Right atrium auricular region (tissue), 2 donors: Measurements from ENCODE around the gene GCH1. TPM values are rescaled to one million over a fixed set of nuclear protein-coding genes. Genes with fewer than 3 reads are reported as not detected.
"Not testable (repeated sequence)": the region's sequence is repeated elsewhere in the genome, so short reads cannot be mapped to it uniquely, and the experiment has no call there.

Source experiments
- DNase-seq: peaks from one replicate; pipeline ENCODE4 v3.0.0-alpha.2; 2019; ENCODE audit warnings: low spot score
- H3K27ac ChIP-seq, 2 donors: fragments of 200-600 bp; sonication (generic); 1 replicate in 1 of 2; 2 replicates in 1 of 2; pipeline ENCODE4 v1.5.1; 2016 to 2019
- H3K27me3 ChIP-seq, 2 donors: fragments of 200-600 bp; sonication (generic); one replicate each; pipeline versions ENCODE4 v1.5.1 to v1.6.0; 2017 to 2019
- H3K36me3 ChIP-seq: fragments of 200-600 bp; sonication (generic); one replicate; pipeline ENCODE4 v1.5.1; 2016
- H3K4me1 ChIP-seq, 2 donors: fragments of 200-600 bp; sonication (generic); one replicate each; pipeline versions ENCODE4 v1.5.1 to v1.6.0; 2017 to 2019
- H3K4me3 ChIP-seq, 2 donors: fragments of 200-600 bp; sonication (generic); 1 replicate in 1 of 2; 2 replicates in 1 of 2; pipeline ENCODE4 v1.5.1; 2017 to 2019; ENCODE audit warnings: mild to moderate bottlenecking in 1 of 2, moderate library complexity in 1 of 2
- H3K9me3 ChIP-seq, 2 donors: fragments of 200-600 bp; sonication (generic); one replicate each; pipeline ENCODE4 v1.5.1; 2019
- CTCF ChIP-seq, 2 donors: fragments of 200-600 bp; sonication (generic); IDR thresholded peaks; one replicate each; pipeline ENCODE4 v1.5.1; 2019; ENCODE audit warnings: antibody characterized with exemption in 2 of 2
- total RNA-seq, 2 donors: library from RNA; depleted of rRNA; stranded (reverse); fragments of >200 nt; gene quantifications; one replicate each; pipeline ENCODE4 v1.1.0, GENCODE V29; 2016

The GCH1 gene
- total RNA-seq, 2 donors from 2014 or later, result 2.4 to 3.8 TPM

DNA sequence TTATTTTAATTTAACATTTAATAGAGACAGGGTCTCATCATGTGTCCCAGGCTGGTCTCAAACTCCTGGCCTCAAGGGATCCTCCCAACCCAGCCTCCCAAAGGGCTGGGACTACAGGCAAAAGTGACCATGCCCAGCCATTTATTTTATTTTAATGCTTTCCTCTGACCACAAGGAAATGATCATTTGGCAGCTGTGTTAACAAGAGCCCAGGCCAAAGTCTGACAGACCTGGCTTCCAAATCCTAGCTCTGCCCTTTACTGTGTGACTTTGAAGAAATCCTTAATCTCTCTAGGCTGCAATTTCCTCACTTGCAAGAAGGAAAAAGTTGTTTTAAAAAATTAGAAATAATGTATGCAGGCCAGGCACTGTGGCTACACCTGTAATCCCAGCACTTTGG lies 16.7 kb upstream of the GCH1 start:
- no peak for DNase-seq
- Histone ChIP-seq H3K9me3 (no peaks in the 10 kb centered on the region), H3K36me3 (no peaks in the 10 kb centered on the region), H3K4me1 (no peaks in the 10 kb centered on the region), H3K27ac (no peak overlapping the region), H3K27me3 (no peaks in the 10 kb centered on the region), H3K4me3 (no peak overlapping the region)
- TF ChIP-seq CTCF (IDR thresholded peaks at IDR 0.05), result no peak

DNA sequence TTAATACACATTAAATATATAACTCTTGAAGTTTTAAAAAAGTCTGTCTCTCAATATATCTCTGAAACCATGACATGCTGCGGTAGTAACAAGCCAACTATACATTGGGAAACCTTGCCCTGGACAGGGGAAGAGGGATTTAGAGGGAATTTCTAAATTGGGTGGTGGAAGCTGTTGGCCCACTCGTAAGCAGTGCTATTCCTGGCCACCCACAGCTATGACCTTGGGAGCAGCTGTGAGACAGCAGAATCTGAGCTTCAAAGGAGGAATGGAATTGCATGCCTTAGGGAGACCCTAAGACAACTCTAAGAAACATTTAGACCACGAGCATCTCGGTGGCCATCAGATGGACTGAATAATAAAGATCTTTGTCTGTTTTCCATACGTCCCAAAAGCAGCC lies 15.8 kb upstream of the GCH1 start:
- Histone ChIP-seq H3K4me3 (no peak overlapping the region), H3K36me3 (no peaks in the 10 kb centered on the region), H3K27me3 (no peaks in the 10 kb centered on the region), H3K27ac (no peak overlapping the region), H3K4me1 (no peaks in the 10 kb centered on the region), H3K9me3 (no peaks in the 10 kb centered on the region)
- no peak for DNase-seq
- TF ChIP-seq CTCF (IDR thresholded peaks at IDR 0.05), result no peak

GRCh38 chr14:54916101-54916500 lies 13.5 kb upstream of the GCH1 start:
- no peak for TF ChIP-seq CTCF (IDR thresholded peaks at IDR 0.05)
- Histone ChIP-seq H3K4me3 (no peak overlapping the region), H3K27me3 (no peaks in the 10 kb centered on the region), H3K4me1 (no peaks in the 10 kb centered on the region), H3K9me3 (no peaks in the 10 kb centered on the region), H3K36me3 (no peaks in the 10 kb centered on the region), H3K27ac (no peak overlapping the region)
- DNase-seq, result no peak

- no peak for TF ChIP-seq CTCF (IDR thresholded peaks at IDR 0.05)
- H3K9me3 ChIP-seq, result no peaks in the 10 kb centered on the region
- H3K4me1 ChIP-seq, result no peaks in the 10 kb centered on the region
- H3K4me3 ChIP-seq, result no peak overlapping the region
- DNase-seq, result no peak
- H3K36me3 ChIP-seq, result no peaks in the 10 kb centered on the region
- no peaks in the 10 kb centered on the region for H3K27me3 ChIP-seq
- H3K27ac ChIP-seq, result no peak overlapping the region
These were observed 7.4 kb upstream of the GCH1 start for GRCh38 chr14:54909817-54910558.

GRCh38 chr14:54908973-54909372 lies 6.3 kb upstream of the GCH1 start:
- not testable (repeated sequence) for H3K36me3 ChIP-seq, H3K4me3 ChIP-seq, H3K27ac ChIP-seq, H3K9me3 ChIP-seq, DNase-seq, H3K4me1 ChIP-seq, H3K27me3 ChIP-seq

DNA sequence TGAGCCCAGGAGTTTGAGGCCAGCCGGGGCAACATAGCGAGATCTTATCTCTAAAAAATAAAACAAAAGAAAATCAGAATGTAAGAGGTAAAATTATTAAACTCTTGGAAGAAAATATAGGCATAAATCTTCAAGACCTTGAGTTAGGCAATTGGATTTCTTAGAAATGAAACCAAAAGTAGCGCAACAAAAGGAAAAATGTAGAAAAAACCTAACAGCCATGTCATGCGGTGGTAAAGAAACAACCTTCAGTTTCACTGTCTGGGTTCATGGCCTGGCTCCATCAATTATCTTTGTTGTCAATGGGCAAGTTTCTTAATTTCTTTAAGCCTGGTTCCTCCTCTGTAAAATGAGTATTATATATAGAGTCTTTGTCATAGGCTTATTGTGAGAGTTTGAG lies 5.6 kb upstream of the GCH1 start:
- no peak for TF ChIP-seq CTCF (IDR thresholded peaks at IDR 0.05)
- Histone ChIP-seq H3K27me3 (no peaks in the 10 kb centered on the region), H3K9me3 (no peaks in the 10 kb centered on the region), H3K36me3 (no peaks in the 10 kb centered on the region), H3K4me3 (no peak overlapping the region), H3K4me1 (no peaks in the 10 kb centered on the region), H3K27ac (no peak overlapping the region)
- no peak for DNase-seq
